Tibial nerve (tissue), 4 donors: ENCODE results near the gene C1orf167. TPM values are rescaled to one million over a fixed set of nuclear protein-coding genes. Genes with fewer than 3 reads are reported as not detected.

Source experiments
- DNase-seq, 2 donors: peaks; one replicate each; pipeline ENCODE4 v3.0.0-alpha.2; 2019; ENCODE audit warnings: low spot score in 2 of 2
- H3K27ac ChIP-seq, 4 donors: fragments of 200-600 bp; sonication (generic) in 3 of 4; one replicate each; pipeline ENCODE4 v1.5.1; 2017 to 2019; ENCODE audit warnings: mild to moderate bottlenecking in 1 of 4
- H3K27me3 ChIP-seq, 2 donors: fragments of 200-600 bp; sonication (generic) in 1 of 2; one replicate each; pipeline versions ENCODE4 v1.5.1 to v1.6.0; 2017 to 2019
- H3K36me3 ChIP-seq, 3 donors: fragments of 200-600 bp; sonication (generic); one replicate each; pipeline ENCODE4 v1.5.1; 2018 to 2019
- H3K4me1 ChIP-seq, 4 donors: fragments of 200-600 bp; sonication (generic) in 3 of 4; one replicate each; pipeline ENCODE4 v1.5.1; 2017 to 2019
- H3K4me3 ChIP-seq, 4 donors: fragments of 200-600 bp; sonication (generic) in 3 of 4; one replicate each; pipeline ENCODE4 v1.5.1; 2017 to 2019; ENCODE audit warnings: mild to moderate bottlenecking in 1 of 4, moderate library complexity in 1 of 4
- H3K9me3 ChIP-seq, 4 donors: fragments of 200-600 bp; sonication (generic) in 3 of 4; one replicate each; pipeline ENCODE4 v1.5.1; 2017 to 2019
- CTCF ChIP-seq, 5 experiments: fragments of 200-600 bp in 3 of 5; fragments of 450-650 bp in 2 of 5; sonication (generic) in 3 of 5; IDR thresholded peaks; one replicate each; pipeline ENCODE4 v1.5.1; 2016 to 2019; ENCODE audit warnings: antibody characterized with exemption in 5 of 5, mild to moderate bottlenecking in 3 of 5, moderate library complexity in 2 of 5
- EP300 ChIP-seq, 2 donors: sonication (generic); formaldehyde crosslinking; IDR thresholded peaks; one replicate each; pipeline ENCODE4 v1.6.1; 2017; ENCODE audit warnings: antibody characterized with exemption in 2 of 2, mild to moderate bottlenecking in 1 of 2
- POLR2A ChIP-seq, 2 donors: fragments of 450-650 bp; IDR thresholded peaks; one replicate each; pipeline ENCODE4 v1.6.1; 2017; ENCODE audit warnings: antibody characterized with exemption in 2 of 2, mild to moderate bottlenecking in 2 of 2, moderate library complexity in 2 of 2
- WGBS, 2 donors: methylation state at CpG; one replicate each; pipeline ENCODE4 v1.1.5; 2018; 5-methylcytosine and 5-hydroxymethylcytosine counted together
- total RNA-seq, 4 donors: library from RNA; depleted of rRNA; stranded (reverse); fragments of >200 nt; gene quantifications; one replicate each; pipeline ENCODE4 v1.1.0, GENCODE V29; 2016

C1orf167 gene
- total RNA-seq, 4 donors from 2014 or later: 4.4 to 13.8 (median 5.1) TPM; not detected in 1

- Histone ChIP-seq H3K4me1 (no peaks in the 10 kb centered on the region), H3K36me3 (peaks cover 0 to 100% (median 24%) of the 10 kb centered on the region in 3 donors), H3K9me3 (no peaks in the 10 kb centered on the region), H3K4me3 (no peak overlapping the region), H3K27me3 (no peaks in the 10 kb centered on the region), H3K27ac (no peak overlapping the region)
- no peak for TF ChIP-seq EP300 (IDR thresholded peaks at IDR 0.05)
- TF ChIP-seq POLR2A (IDR thresholded peaks at IDR 0.05): no peak
- TF ChIP-seq CTCF (IDR thresholded peaks at IDR 0.05): no peak
- no peak for DNase-seq
- 91 to 92% methylated on average over 19 of the region's 19 CpGs for WGBS, 2 donors
These were observed 66.5 kb downstream of the C1orf167 start for GRCh38 chr1:11828511-11828910.

DNA sequence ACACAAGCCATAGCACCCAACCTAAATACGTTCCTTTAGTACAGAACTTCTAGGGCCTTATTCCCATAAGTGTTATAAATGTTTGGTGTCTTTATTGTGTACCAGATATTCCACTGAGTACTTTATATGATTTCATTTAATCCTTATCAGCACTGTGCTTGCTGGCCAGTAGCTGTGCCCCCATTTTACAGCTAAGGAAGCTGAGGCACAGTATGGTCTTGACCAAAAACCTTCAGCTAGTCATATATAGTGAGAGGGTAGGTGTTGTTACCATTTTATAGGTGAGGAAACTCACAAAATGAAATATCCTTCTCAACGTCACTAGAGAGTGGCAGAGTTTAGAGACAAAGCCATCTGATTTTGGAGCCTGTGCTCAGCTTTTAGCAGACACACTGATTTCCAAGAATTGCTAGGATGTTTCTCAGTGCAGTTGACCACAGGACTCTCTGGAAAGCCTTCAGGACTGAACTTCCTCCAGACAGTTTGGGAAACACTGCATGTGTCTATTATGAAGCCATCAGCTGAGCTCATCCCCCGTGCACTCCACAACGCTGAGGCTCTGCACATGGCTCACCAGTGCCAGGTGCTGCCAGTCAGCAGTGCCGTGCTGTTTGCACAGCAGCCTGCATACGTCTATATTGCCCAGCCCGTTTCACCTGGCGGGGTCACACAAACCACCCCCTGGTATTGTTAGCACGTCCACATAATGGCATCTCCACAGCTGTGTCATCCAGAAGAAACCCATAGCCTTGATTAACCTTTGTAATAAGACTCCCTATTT, 70.1 kb downstream of the C1orf167 start:
- H3K27me3 ChIP-seq: no peaks in the 10 kb centered on the region
- WGBS, 2 donors: 79 to 88% methylated on average over 9 of the region's 9 CpGs
- H3K4me1 ChIP-seq: no peaks in the 10 kb centered on the region
- peaks cover 0 to 100% (median 41%) of the 10 kb centered on the region in 3 donors for H3K36me3 ChIP-seq
- no peaks in the 10 kb centered on the region for H3K9me3 ChIP-seq
- no peak overlapping the region for H3K4me3 ChIP-seq
- H3K27ac ChIP-seq: no peak overlapping the region
- TF ChIP-seq CTCF (IDR thresholded peaks at IDR 0.05): no peak
- no peak for TF ChIP-seq POLR2A (IDR thresholded peaks at IDR 0.05)
- TF ChIP-seq EP300 (IDR thresholded peaks at IDR 0.05): no peak
- DNase-seq: no peak

- no peaks in the 10 kb centered on the region for H3K27me3 ChIP-seq
- TF ChIP-seq EP300 (IDR thresholded peaks at IDR 0.05): no peak
- no peak for TF ChIP-seq CTCF (IDR thresholded peaks at IDR 0.05)
- no peak for TF ChIP-seq POLR2A (IDR thresholded peaks at IDR 0.05)
- no peak overlapping the region for H3K4me3 ChIP-seq
- H3K36me3 ChIP-seq: peaks cover 0 to 100% (median 40%) of the 10 kb centered on the region in 3 donors
- no peaks in the 10 kb centered on the region for H3K4me1 ChIP-seq
- 84 to 94% methylated on average over 8 of the region's 8 CpGs for WGBS, 2 donors
- H3K27ac ChIP-seq: no peak overlapping the region
- DNase-seq: no peak
- no peaks in the 10 kb centered on the region for H3K9me3 ChIP-seq
These were observed 71.5 kb downstream of the C1orf167 start for GRCh38 chr1:11833497-11833896.

- no peak for DNase-seq
- 90% methylated on average over 13 of the region's 13 CpGs for WGBS, 2 donors
- TF ChIP-seq EP300 (IDR thresholded peaks at IDR 0.05): no peak
- TF ChIP-seq POLR2A (IDR thresholded peaks at IDR 0.05): no peak
- TF ChIP-seq CTCF (IDR thresholded peaks at IDR 0.05): no peak
These were observed 71.9 kb downstream of the C1orf167 start for GRCh38 chr1:11833900-11834299.

GRCh38 chr1:11835441-11836225, 73.6 kb downstream of the C1orf167 start:
- Histone ChIP-seq H3K4me3 (no peak overlapping the region), H3K4me1 (no peaks in the 10 kb centered on the region), H3K36me3 (peaks cover 0 to 99% (median 33%) of the 10 kb centered on the region in 3 donors), H3K27ac (no peak overlapping the region), H3K9me3 (no peaks in the 10 kb centered on the region), H3K27me3 (no peaks in the 10 kb centered on the region)
- TF ChIP-seq POLR2A (IDR thresholded peaks at IDR 0.05) (no peak), CTCF (IDR thresholded peaks at IDR 0.05) (no peak)
- 91% methylated on average over 25 to 28 of the region's 28 CpGs for WGBS, 2 donors
- no peak for DNase-seq

More at GRCh38 chr1:11833900-11834299, 71.9 kb downstream of the C1orf167 start:
- Histone ChIP-seq H3K27ac (no peak overlapping the region), H3K36me3 (peaks cover 0 to 99% (median 36%) of the 10 kb centered on the region in 3 donors), H3K4me3 (no peak overlapping the region), H3K9me3 (no peaks in the 10 kb centered on the region), H3K27me3 (no peaks in the 10 kb centered on the region), H3K4me1 (no peaks in the 10 kb centered on the region)
